Vagina (tissue), 2 donors: ENCODE measurements around the gene TTC7B. TPM values are rescaled to one million over a fixed set of nuclear protein-coding genes. Genes with fewer than 3 reads are reported as not detected.

ENCODE experiments used
- DNase-seq, 2 donors: peaks; one replicate each; pipeline ENCODE4 v3.0.0-alpha.2; 2017; ENCODE audit errors: extremely low spot score in 2 of 2
- H3K27ac ChIP-seq: fragments of 200-600 bp; sonication (generic); one replicate; pipeline ENCODE4 v1.5.1; 2019
- H3K27me3 ChIP-seq: fragments of 200-600 bp; sonication (generic); one replicate; pipeline ENCODE4 v1.5.1; 2019
- H3K36me3 ChIP-seq, 2 donors: fragments of 200-600 bp; sonication (generic); one replicate each; pipeline ENCODE4 v1.5.1; 2017 to 2019
- H3K4me1 ChIP-seq: fragments of 200-600 bp; sonication (generic); one replicate; pipeline ENCODE4 v1.5.1; 2019
- H3K4me3 ChIP-seq, 2 donors: fragments of 200-600 bp; sonication (generic); 1 replicate in 1 of 2; 2 replicates in 1 of 2; pipeline ENCODE4 v1.5.1; 2016 to 2019
- H3K9me3 ChIP-seq: fragments of 200-600 bp; sonication (generic); one replicate; pipeline ENCODE4 v1.5.1; 2019
- POLR2A ChIP-seq, 2 donors: fragments of 450-650 bp; IDR thresholded peaks; one replicate each; pipeline ENCODE4 v1.6.1; 2017; ENCODE audit warnings: antibody characterized with exemption in 2 of 2, mild to moderate bottlenecking in 2 of 2, moderate library complexity in 2 of 2
- POLR2AphosphoS5 ChIP-seq, 2 donors: sonication (generic); formaldehyde crosslinking; IDR thresholded peaks; one replicate each; pipeline ENCODE4 v1.9.0; 2017; ENCODE audit warnings: antibody characterized with exemption in 2 of 2, mild to moderate bottlenecking in 2 of 2, low read depth in 1 of 2; ENCODE audit not compliant: insufficient read depth in 1 of 2
- intact Hi-C: fragments of 100-400 bp; cut with DNase I; formaldehyde crosslinking; loops from one replicate; pipeline ENCODE4 v1.15.1; 2023
- total RNA-seq: library from RNA; depleted of rRNA; stranded (reverse); fragments of >200 nt; gene quantifications from one replicate; pipeline ENCODE4 v1.2.3, GENCODE V29; 2016
- TF ChIP-seq, protein P1 (sequence below), 3 experiments: fragments of 450-650 bp in 2 of 3; fragments of 200-600 bp in 1 of 3; sonication (generic) in 1 of 3; IDR thresholded peaks; one replicate each; pipeline ENCODE4 v1.5.1; 2017 to 2019; ENCODE audit warnings: antibody characterized with exemption in 3 of 3, mild to moderate bottlenecking in 2 of 3, moderate library complexity in 2 of 3

The TTC7B gene
- total RNA-seq, 1 donor from 2014 or later: 56.0 TPM

DNA sequence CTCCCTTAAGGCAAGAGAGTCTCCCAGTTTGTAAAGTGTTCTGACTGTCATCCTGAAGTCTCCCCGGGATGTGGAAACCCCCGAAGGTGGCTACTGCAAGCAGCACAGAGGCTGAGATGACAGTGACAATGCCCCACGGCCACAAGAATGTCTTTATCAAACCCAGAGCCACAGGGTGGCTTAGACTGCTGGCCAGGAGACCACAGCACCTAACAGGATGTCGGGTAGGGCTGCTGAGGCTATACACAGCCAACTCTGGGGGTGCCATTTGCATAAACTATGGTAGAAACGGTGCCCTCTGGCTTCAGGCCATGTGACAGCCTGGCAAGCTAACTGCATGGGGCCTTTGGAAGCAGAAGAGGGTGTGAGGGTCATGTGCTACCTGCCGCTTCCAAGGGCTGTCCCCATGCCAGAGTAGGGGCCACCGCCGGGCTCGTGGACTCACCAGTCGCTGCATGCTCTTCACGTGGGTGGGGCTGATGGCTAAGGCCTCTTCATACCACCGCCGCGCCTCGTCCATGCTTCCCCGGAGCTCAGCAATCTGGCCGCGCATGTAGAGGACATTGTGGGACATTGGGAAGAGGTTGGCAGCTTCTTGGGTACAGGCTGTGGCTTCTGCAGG is 238.5 kb downstream of the TTC7B start:
- H3K4me3 ChIP-seq: no peak overlapping the region
- H3K9me3 ChIP-seq: no peaks in the 10 kb centered on the region
- no peak for DNase-seq
- H3K27me3 ChIP-seq: no peaks in the 10 kb centered on the region
- H3K36me3 ChIP-seq: peaks cover 0 to 7% of the 10 kb centered on the region in 2 donors
- TF ChIP-seq, protein P1, sequence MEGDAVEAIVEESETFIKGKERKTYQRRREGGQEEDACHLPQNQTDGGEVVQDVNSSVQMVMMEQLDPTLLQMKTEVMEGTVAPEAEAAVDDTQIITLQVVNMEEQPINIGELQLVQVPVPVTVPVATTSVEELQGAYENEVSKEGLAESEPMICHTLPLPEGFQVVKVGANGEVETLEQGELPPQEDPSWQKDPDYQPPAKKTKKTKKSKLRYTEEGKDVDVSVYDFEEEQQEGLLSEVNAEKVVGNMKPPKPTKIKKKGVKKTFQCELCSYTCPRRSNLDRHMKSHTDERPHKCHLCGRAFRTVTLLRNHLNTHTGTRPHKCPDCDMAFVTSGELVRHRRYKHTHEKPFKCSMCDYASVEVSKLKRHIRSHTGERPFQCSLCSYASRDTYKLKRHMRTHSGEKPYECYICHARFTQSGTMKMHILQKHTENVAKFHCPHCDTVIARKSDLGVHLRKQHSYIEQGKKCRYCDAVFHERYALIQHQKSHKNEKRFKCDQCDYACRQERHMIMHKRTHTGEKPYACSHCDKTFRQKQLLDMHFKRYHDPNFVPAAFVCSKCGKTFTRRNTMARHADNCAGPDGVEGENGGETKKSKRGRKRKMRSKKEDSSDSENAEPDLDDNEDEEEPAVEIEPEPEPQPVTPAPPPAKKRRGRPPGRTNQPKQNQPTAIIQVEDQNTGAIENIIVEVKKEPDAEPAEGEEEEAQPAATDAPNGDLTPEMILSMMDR (IDR thresholded peaks at IDR 0.05): no peak
- no peak for TF ChIP-seq POLR2A (IDR thresholded peaks at IDR 0.05)
- TF ChIP-seq POLR2AphosphoS5 (IDR thresholded peaks at IDR 0.05; ENCODE audit: insufficient read depth in 1 of 2, low read depth in 1 of 2): no peak
- H3K27ac ChIP-seq: no peak overlapping the region
- intact Hi-C loops: no loop called here
- H3K4me1 ChIP-seq: no peaks in the 10 kb centered on the region

DNA sequence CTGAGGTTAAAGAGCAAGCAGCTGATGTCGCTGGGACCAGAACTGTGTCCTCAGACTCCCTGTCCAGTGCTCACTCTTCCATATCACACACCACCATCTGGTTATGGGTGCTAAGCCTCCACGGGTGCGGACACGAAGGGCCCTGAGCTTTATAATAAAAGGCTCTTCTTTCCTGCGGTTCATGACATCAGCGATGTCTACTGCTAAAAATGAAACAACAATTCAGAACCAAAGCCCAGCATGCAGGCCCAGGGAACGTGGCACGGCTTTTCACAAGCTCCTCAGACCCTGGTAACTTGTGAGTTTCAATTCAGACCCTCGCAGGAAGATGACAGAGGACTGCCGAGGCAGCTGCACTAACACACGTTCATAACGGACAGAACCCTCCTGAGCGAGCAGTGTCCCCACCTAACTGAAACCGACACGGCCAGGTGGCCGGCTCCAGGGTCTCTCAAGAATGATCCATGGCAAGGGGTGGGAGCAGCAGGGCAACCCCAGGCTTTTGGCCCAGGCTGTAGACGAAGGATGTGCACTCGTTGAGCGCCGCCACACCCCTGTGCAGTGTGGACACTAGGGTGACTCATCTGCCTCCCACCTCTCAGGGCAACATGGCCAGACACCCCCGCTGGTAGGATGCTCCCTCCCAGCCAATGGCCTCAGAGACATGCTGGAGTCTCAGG is 239.1 kb downstream of the TTC7B start:
- no peaks in the 10 kb centered on the region for H3K4me1 ChIP-seq
- no peak for DNase-seq
- no peak overlapping the region for H3K27ac ChIP-seq
- H3K9me3 ChIP-seq: no peaks in the 10 kb centered on the region
- intact Hi-C loops: no loop called here
- H3K36me3 ChIP-seq: peaks cover 0 to 7% of the 10 kb centered on the region in 2 donors
- no peak overlapping the region for H3K4me3 ChIP-seq
- no peaks in the 10 kb centered on the region for H3K27me3 ChIP-seq
- TF ChIP-seq, protein P1 (IDR thresholded peaks at IDR 0.05): no peak
- TF ChIP-seq POLR2A (IDR thresholded peaks at IDR 0.05) (no peak), POLR2AphosphoS5 (IDR thresholded peaks at IDR 0.05; ENCODE audit: insufficient read depth in 1 of 2, low read depth in 1 of 2) (no peak)

DNA sequence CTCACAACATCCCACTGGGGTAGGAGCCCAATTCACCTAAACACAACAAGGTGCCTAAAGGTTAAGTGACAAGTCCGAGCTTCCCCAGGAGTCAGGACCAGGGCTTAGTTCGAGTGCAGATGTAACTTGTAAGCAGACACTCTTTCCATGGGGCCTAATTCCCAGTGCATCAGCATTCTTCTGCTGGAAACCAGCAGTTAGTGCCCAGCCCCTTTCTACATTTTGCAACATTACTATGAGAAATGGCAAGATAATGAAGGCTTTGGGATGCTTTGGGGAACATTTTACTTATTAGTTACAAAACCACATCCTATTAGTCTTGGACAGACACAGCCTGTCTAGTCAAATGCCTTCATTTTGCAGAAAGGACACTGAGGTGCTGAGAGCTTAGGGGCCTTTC is 239.6 kb downstream of the TTC7B start:
- Histone ChIP-seq H3K27me3 (no peaks in the 10 kb centered on the region), H3K27ac (no peak overlapping the region), H3K36me3 (peaks cover 0 to 7% of the 10 kb centered on the region in 2 donors), H3K9me3 (no peaks in the 10 kb centered on the region), H3K4me3 (no peak overlapping the region), H3K4me1 (no peaks in the 10 kb centered on the region)
- intact Hi-C loops: no loop called here
- DNase-seq: no peak
- TF ChIP-seq POLR2AphosphoS5 (IDR thresholded peaks at IDR 0.05; ENCODE audit: insufficient read depth in 1 of 2, low read depth in 1 of 2): no peak
- TF ChIP-seq, protein P1 (IDR thresholded peaks at IDR 0.05): no peak
- no peak for TF ChIP-seq POLR2A (IDR thresholded peaks at IDR 0.05)

DNA sequence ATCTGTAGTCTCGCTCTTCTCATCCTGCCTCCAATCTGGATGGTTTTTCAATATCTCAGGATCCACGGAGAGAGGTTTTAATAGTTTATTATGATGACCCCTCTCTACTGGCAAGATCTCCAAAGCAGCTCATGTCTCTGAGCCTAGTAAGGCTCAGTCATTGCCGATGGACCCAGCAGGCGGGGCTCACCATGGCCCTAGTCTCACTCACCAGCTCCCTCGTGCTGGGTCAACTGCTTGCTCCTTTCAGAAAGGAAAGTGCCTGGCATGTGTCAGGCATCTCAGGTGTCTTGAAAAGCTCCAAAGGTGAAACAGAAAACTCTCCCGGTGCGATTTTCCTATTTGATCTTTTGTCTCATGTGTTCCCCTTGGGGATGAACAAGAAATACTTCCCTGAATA is 240.4 kb downstream of the TTC7B start:
- intact Hi-C loops: no loop called here
- H3K4me3 ChIP-seq: no peak overlapping the region
- TF ChIP-seq, protein P1 (IDR thresholded peaks at IDR 0.05): no peak
- no peak for TF ChIP-seq POLR2AphosphoS5 (IDR thresholded peaks at IDR 0.05; ENCODE audit: insufficient read depth in 1 of 2, low read depth in 1 of 2)
- no peak for TF ChIP-seq POLR2A (IDR thresholded peaks at IDR 0.05)
- no peak overlapping the region for H3K27ac ChIP-seq
- no peaks in the 10 kb centered on the region for H3K9me3 ChIP-seq
- peaks cover 0 to 7% of the 10 kb centered on the region in 2 donors for H3K36me3 ChIP-seq
- DNase-seq: no peak
- H3K27me3 ChIP-seq: no peaks in the 10 kb centered on the region
- no peaks in the 10 kb centered on the region for H3K4me1 ChIP-seq

DNA sequence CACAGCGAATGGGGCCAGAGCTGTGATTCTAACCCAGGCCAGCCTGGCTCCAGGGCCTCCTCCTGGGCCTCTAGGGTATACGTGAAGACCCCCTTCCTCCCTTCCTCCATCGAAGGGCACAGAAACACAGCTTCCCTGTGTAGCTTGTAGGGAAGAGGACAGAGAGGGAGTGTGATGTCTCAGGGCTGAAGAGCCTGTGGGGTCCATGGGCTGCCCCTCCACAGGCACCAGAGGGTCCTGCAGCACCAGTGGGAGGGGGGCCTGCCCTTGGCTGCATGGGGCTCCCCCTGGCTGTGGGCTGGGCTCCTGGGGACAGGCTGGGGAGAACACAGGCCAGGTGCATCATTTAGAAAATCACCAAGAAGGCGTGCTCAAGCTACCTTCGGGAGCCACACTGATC is 240.9 kb downstream of the TTC7B start:
- peaks cover 0 to 7% of the 10 kb centered on the region in 2 donors for H3K36me3 ChIP-seq
- H3K27me3 ChIP-seq: no peaks in the 10 kb centered on the region
- H3K9me3 ChIP-seq: no peaks in the 10 kb centered on the region
- TF ChIP-seq, protein P1 (IDR thresholded peaks at IDR 0.05): no peak
- no peak for TF ChIP-seq POLR2A (IDR thresholded peaks at IDR 0.05)
- TF ChIP-seq POLR2AphosphoS5 (IDR thresholded peaks at IDR 0.05; ENCODE audit: insufficient read depth in 1 of 2, low read depth in 1 of 2): no peak
- DNase-seq: no peak
- no peaks in the 10 kb centered on the region for H3K4me1 ChIP-seq
- intact Hi-C loops: no loop called here
- no peak overlapping the region for H3K27ac ChIP-seq
- H3K4me3 ChIP-seq: no peak overlapping the region
